ENCODE measurements around the gene GLDC.
"Not testable (repeated sequence)": the region's sequence is repeated elsewhere in the genome, so short reads cannot be mapped to it uniquely, and the experiment has no call there.

The GLDC gene

DNA sequence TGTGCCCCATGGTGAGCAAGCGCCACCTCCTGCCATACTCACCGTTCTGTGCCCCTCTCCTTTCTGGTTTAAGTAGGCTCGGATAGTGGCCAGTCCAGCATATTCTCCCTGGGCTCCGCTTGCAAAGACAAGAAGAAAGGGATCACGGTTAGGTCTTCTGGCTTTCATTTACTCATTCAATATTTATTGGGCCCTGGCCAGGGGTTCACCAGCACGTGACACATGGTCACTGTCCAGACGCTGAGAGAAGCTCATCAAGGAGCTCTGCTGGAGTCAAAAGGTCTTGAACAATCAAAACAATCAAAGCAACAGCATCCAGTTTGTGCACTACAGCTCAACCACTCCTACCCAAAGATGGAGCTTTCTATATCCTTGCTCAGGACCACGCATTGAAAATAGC lies 80.2 kb downstream of the GLDC start:
- peak; percentile 29 for DNase-seq (ENCODE audit: low read depth)

DNA sequence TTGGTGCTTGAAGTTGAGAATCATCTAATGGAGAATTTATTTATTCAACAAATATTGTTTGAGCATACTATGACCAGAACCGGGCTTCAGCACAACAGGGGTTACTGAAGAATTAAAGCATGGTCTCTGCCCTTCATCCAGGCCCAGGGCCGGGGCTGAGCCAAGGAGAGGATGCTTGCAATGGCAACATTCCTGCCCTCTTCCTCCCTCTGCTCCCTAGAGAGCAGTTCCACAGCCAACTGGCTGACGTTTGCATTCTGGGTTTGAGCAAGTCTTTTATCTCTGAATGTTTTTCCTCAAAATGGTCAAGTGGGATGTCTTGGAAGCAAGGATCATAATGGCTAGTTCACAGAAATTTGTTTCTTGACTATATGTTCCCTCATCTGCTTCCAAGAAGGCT lies 80.7 kb downstream of the GLDC start:
- no peak for DNase-seq (ENCODE audit: low read depth)

DNA sequence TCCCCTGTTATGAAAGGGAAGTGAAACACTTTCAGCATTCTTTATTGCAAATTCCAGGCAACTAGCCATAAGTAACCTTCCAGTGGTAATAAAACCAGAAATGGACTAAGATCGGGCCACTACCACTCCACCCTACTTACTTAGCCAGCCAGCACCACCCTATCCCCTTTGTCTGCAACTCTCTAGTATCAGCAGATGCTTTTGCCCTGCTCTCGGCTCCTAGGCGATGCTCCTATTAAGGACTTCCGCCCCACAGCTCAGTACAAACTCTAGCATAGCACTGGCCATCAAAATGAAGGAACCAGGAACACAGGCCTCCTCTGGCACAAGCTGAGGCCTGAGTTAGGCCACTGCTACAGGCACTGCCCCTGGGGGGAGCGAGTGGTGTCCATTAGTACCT lies 81.2 kb downstream of the GLDC start:
- DNase-seq (ENCODE audit: low read depth) = peak; percentile 14

DNA sequence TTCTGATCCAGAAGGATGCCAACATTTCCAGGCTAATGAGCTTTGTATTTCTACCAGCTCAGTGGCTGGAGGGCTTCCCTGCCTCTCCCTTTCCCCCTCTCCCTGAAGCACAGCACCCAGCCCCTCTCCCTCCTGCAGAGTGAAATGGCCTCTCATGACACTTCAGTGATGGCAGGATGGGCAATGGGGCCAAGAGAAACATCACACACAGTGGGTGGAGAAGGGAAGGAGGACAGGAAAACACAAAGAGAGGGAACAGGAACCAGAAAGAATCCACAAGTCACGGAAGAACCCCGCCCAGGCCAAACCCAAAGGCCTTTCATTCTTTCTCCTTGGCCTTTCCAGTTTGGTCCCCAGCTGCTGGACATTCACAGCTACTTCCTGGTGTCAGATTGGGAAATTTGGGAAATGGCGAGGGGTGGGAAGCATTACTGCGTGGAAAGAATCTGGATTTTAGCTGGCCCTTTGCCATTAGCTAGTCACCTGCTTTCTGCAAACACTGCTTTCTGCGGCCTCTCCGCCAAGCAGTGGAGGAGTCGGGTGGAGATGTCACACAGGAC lies 82.6 kb downstream of the GLDC start:
- DNase-seq (ENCODE audit: low read depth) = no peak

DNA sequence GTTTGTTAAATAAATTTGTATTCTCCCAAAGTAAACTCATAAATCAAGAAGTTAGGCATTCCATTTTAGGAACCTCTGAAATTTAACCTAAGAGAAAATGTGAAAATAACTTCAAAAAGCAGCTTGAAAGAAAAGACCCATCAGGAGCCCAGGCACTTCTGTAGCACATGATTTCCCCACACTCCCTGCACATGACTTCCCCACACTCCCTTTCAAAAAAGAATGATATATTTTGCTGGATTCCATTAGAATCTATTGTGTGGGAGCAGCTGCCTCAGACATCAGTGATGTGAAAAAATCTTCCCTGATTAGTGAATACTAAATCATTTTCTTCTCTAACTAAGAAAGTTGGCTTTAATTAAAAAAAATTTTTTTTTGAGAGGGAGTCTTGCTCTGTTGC lies 83.3 kb downstream of the GLDC start:
- DNase-seq (ENCODE audit: low read depth) = no peak

DNA sequence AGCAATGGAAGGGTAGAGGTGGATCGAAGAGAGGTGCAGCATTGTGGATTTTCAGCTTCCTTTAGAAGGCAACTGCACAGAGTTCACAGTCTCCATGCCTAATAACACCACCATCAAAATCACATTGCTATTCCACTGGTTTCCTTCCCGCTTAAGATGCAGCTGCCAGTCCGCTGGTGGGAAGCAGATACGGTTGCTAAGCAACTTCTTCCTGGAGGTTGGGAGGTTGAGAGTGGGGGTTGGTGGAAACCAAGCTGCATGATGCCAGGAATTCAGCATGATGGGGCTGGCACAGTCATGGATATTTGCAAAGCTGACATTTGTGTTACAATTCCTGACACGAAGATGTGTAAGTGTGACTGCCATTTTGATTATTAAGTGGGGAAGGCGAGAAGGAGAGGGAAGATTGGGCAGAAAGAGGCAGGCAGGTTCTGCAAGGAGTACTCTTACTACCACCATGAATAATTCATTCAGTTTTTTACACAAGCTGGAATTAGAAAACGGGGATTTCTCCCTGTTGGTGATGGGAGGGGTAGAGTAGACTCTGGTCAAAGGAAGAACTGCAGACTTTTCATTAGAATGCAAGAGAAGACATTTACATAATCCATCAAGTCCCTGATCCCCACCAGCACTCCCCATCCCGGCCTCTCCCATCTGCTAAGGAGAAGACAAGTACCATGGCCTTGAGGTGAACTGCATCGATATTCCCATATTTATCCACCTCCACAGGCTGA lies 87.5 kb downstream of the GLDC start:
- DNase-seq (ENCODE audit: low read depth) = no peak

DNA sequence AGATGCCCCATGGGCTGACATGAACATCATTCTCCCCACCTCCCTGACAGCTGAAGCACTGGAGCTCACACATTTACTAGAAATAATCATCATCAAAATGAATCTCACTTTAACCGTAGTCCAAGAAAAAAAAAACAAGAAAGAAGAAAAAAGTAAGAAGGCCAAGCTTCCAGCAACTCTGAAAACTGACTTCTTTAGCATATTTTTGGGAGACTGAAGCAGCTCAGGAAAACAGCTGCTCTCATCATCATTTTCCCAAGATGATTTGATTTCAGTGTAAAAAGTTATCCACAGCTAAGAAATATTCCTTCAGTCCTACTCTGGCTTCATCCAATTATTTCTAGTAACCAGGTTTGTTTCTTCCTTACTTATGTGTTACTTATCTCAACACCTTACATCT lies 91.7 kb downstream of the GLDC start:
- no peak for DNase-seq (ENCODE audit: low read depth)

DNA sequence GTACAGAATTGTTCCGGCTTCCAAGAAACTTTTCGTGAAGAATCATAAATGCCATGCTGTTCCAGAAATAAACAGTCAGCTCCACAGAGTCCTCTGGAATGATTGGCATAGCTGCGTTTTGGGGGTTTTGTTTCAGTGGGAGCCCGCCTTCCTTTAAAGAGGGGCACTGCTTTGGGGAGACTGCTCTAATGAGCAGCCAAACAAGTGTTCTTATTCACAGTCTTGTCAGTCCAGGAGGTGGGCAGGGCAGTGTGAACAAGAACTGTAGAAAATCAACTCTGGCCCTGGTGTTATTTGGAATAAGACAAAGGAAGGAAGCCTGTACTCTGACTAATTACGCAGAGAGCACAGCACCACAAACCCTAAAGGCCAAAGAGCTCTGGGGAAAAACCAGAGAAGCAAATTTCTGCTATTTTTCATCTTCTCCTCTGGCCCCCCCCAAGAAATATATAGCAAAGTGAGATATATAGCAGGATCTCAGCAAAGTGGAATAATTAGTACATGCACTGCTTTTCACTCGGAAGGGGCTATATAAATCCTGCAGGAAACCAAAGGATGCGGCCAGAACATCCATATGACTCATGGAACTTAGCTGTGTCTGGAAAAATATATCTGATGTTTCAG lies 92.9 kb downstream of the GLDC start:
- DNase-seq (ENCODE audit: low read depth) = peak; percentile 66

DNA sequence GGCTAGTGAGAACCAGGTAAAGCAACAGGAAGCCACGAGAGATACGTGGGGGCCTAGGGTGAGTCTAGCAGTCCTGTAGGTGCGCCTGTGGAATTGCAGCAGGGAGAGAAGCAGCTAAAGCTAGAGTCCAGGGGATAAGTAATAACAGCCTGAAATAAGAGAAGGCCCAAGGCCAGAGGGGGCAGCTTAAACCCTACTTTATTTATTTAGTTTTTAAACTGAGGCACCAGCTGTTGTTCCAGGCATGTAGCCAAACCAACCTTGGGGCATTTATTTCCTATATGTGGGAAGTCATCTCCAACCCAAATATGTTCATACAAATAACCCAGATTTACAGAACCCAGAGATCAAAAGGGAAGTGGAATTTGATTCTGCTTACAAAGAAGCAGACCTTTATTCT lies 93.5 kb downstream of the GLDC start:
- peak; percentile 84 for DNase-seq (ENCODE audit: low read depth)

DNA sequence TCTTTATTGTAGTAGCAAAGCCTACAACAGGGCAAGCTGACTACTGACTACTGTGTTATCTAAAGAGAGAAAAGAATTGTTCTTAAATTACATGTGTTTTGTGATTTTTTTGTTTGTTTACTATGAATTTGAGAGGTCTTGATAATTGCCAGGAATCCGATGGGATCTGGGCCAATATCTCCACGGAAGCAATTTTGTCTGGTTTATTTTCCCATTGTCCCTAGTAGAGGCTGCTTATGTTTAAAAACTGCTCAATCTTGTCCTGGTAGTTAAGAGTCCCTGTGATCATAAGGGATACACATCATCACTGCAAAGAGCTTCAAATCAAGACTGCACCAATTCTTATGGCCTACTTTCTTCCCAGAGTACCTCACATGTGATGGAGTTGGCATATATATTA lies 94.4 kb downstream of the GLDC start:
- peak; percentile 10 for DNase-seq (ENCODE audit: low read depth)

DNA sequence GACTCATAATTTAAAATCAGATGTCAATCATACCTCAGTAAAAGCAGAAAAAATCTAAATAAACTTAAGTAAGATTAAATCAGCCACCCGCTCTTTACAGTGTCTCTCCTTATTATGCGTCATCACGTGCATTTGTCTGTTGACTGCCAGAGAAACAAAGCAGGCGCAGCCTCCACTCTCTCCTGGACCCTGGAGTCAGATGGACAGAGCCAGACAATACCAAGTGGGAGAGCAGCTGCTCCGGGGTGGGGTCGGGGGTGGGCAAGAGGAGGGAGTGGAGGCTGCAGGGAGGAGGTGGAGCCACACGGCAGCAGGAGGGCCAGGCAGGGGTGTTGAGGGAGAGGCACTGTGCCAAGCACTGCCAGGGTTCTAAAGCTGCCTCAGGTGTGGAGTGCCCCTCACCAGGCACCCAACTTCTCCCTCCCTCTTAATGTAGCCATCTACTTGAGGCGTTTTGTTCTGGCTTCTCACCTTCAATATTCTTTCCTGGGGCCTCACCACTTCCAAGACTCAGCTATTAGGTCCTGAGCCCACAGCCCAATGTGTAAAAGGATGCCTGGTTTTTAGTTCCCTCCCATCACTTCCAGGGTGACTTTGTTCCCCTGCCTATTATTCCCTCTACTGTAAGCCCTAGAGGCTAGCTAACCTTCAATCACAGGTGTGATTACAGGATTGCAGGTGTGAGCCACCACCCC lies 96.3 kb downstream of the GLDC start:
- no peak for DNase-seq (ENCODE audit: low read depth)

DNA sequence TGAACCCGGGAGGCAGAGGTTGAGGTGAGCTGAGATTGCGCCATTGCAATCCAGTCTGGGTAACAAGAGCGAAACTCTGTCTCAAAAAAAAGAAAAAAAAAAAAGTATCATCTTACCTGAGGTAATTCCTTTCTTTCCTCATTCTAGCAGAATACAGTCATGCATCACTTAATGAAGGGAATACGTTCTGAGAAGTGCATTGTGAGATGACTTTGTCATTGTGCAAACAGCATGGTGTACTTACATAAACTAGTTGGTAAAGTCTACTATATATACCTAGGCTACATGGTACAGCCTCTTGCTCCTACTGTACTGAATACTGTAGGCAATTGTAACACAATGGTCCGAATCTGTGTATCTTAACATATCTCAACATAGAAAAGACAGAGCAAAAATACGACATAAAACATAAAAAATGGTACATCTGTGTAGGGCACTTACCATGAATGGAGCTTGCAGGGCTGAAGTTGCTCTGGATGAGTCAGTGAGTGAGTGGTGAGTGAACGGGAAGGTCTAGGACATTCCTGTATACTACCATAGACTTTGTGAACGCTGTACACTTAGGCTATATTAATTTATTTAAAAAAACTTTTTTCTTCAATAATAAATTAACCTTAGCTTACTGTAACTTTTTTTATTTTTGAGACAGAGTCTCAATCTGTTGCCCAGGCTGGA lies 100.4 kb downstream of the GLDC start:
- peak; percentile 57 for DNase-seq (ENCODE audit: low read depth)

DNA sequence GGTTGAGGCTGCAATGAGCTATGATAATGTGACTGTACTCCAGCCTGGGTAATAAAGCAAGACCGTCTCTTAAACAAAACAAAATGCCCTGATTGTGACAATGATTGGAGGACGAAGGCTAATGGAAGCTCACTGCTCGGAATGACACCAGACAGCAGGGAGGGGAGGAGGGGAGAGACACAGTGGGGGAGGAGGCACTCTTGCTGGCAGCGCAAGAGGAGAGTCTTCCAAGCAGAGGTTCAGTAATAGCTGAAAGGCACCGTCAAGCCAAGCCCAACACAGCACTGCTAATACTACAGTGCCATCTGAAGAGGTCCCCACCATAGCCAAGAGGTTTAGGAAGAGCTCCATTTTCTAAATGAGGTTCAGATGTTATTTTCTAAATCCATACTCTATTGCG lies 102.3 kb downstream of the GLDC start:
- DNase-seq (ENCODE audit: low read depth) = no peak

DNA sequence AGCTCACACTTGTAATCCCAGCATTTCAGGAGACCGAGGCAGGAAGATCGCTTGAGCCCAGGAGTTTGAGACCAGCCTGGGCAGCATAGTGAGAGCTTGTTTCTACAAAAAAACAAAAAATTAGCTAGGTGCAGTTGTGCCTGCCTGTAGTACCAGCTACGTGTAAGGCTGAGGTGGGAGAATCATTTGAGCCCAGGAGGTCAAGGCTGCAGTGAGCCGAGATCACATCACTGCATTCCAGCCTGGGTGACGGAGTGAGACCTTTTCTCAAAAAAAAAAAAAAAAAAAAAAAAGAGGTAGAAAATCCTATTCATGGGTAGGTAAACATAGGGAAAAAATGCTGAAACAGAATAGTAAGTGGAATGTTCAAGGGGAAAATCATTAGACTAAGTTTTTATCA lies 102.9 kb downstream of the GLDC start:
- DNase-seq (ENCODE audit: low read depth) = not testable (repeated sequence)

DNA sequence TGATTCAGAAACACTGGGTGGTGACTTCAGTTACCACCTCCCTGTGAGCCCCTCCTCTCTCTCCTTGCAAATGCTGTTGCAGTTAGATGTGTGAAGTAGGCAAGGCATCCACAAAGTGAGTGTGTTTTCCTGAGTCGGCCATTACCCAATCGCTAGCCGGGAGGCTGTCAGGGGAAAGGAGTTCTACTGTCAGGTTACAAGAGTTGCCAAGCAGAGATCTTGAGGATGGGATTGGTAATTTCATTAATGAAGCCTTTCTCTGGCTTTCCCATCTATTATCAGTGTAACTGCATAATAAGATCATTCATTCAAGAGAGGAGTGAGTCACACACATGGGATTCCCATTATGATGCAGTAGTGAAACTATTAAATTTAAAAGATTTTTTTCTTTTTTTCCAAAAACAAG lies 106.9 kb downstream of the GLDC start:
- peak; percentile 48 for DNase-seq (ENCODE audit: low read depth)

DNA sequence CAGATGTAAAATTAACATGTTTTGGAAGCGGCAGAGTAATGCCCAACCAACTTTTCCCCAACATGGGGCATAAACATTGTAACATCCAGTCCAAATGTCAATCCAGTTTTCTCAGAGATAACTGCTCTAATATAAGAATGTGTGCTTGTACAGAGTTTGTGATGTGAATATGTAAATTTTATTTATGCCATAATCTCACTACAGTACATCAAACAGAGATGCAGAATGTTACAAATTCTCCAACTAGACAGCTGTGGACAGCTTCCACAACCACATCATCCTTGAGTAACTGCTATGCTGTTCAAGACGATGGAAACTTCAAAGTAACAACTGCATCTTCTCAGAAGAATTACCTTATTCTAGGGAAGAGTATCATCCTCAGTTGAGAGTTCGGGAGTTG lies 109.9 kb downstream of the GLDC start:
- no peak for DNase-seq (ENCODE audit: low read depth)

DNA sequence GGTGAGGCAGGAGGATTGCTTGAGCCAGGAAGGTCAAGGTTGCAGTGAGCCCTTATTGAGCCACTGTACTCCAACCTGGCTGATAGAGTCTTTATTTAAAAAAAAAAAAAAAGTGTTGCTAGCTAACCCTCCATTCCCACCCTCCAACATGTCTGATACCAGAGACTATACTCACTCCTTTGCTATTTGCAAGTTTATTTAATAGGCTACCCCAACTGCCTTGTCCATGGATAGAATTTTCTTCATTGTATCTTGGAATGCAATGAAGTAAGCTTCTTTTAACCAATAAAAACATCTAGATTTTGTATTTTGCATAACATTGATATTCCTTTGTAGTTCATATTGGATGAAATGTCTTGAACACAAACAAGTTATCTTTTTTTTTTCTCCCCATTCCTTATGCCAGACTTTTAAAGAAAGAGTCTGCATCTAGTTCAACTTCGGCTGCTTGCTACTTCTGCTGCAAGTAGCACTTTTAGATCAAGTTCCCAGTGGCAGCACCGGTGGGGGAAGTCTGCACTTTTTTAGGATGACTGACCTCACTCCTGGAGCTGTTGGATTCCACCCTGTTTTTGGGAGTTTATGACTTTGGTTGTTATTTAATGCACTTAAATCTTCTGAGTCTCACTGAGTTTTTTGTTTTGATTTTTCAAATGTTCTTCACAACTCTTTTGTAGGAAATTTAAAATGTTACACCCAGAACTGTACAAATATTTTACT lies 120.0 kb downstream of the GLDC start:
- DNase-seq (ENCODE audit: low read depth) = peak; percentile 59

DNA sequence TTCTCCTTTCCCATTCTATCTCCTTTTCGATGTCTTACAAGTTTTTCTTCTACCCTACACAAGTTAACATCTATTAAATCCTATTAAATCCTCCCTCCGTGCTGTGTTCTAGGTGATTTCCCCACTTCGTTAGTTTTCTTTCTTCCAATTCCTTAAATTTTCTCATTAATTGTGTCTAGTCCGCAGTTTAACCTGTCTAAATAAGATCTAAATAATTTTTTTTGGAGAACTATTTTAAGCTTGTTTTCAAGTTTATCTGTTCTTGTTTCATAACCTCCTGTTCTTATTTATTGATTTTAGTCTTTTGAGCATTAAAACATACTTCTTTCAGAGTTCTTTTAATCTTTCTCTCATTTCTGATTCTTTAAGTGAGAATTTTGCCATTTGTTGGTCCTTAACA lies 123.3 kb downstream of the GLDC start:
- DNase-seq (ENCODE audit: low read depth) = no peak

DNA sequence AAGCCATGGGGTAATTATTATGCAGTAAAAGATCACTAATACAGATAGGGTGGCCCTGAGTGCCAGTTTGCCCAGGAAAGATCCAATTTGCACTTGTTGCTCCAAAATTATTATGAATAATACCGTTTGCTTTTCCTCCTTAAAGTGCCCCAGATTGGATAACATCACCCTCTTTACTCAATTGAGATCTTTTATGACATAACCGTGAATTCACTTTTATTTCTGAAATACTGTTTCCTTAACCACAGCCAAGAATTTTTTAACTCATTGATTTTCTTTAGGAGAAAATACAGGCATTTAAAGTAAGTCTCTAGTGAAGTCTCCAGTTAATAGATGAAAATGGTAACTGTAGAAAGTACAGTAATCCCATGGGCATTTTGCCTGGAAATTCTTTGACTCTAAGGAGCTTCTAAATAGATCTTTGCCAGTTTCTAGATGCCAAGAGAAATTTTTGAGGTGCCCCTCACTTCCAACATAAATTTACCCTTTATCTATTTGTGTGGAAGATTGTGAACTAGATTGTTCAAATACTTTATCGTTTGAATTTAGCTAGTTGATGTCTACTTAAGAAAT lies 133.4 kb downstream of the GLDC start:
- DNase-seq (ENCODE audit: low read depth) = peak; percentile 16

DNA sequence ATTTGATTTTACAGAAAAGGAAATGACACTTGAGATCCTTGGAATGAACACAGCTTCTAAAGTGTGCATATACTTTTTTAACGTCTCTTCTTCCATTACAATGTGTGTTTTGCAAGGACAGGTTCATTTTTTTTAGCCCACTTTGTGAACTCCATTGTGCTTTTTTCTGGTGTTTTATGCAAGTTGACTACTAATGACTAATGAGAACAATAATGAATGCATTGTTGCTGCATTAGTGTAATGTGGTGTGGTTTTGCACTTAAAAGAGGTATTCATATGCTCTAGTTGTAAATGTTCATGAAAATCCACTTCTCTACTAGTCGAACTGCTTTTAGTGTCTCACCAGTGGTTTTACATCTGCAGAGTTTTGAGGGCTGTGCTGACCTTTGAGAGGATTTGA lies 139.0 kb downstream of the GLDC start:
- DNase-seq (ENCODE audit: low read depth) = peak; percentile 11

DNA sequence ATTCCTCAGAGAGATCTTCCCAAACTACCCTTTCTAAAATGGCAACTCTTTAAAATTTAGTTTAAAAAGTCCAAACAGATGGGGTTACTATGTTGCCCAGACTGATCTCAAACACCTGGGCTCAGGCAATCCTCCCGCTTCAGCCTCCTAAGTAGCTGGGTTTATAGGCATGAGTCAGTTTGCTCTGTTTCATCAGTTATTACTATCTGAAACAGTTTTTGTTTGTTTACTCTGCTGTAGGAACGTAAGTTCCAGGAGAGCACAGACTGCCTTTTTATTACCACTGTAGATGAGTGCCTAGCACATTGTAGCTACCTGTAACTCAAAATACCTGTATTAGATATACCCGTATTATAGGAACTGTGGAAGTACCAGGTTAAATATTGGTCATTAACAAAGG lies 143.1 kb downstream of the GLDC start:
- DNase-seq (ENCODE audit: low read depth) = peak; percentile 67
